Activated CD4-positive, alpha-beta T cell treated with anti-CD3 and anti-CD28 coated beads, Interleukin-10, Interleukin-2, amounts not matched to agents 100 ng/mL and 50 ng/mL, durations not matched to agents 16 hours and 8 hours (primary cell): ENCODE measurements around the gene AGL.
"Not testable (repeated sequence)": the region's sequence is repeated elsewhere in the genome, so short reads cannot be mapped to it uniquely, and the experiment has no call there.

Source experiments
- DNase-seq: peaks from one replicate; pipeline ENCODE4 v3.0.0-alpha.2; 2020

The AGL gene

GRCh38 chr1:99851850-99852454, 1.8 kb downstream of the AGL start:
- DNase-seq = no peak

- no peak for DNase-seq
Observed at GRCh38 chr1:99852648-99853047, 2.5 kb downstream of the AGL start.

- DNase-seq = no peak
Observed at GRCh38 chr1:99855914-99856450, 5.8 kb downstream of the AGL start.

GRCh38 chr1:99857041-99857440, 6.9 kb downstream of the AGL start:
- DNase-seq = not testable (repeated sequence)

GRCh38 chr1:99858286-99858685, 8.1 kb downstream of the AGL start:
- no peak for DNase-seq

- DNase-seq = no peak
Observed at GRCh38 chr1:99858881-99859280, 8.7 kb downstream of the AGL start.

GRCh38 chr1:99860703-99861102, 10.5 kb downstream of the AGL start:
- no peak for DNase-seq

GRCh38 chr1:99867682-99868081, 17.5 kb downstream of the AGL start:
- no peak for DNase-seq

GRCh38 chr1:99869304-99869703, 19.1 kb downstream of the AGL start:
- no peak for DNase-seq

GRCh38 chr1:99869723-99870122, 19.6 kb downstream of the AGL start:
- DNase-seq = no peak

GRCh38 chr1:99872063-99872462, 21.9 kb downstream of the AGL start:
- DNase-seq = no peak

GRCh38 chr1:99877568-99877967, 27.4 kb downstream of the AGL start:
- DNase-seq = no peak

- no peak for DNase-seq
Observed at GRCh38 chr1:99886179-99886578, 36.0 kb downstream of the AGL start.

GRCh38 chr1:99886841-99887240, 36.7 kb downstream of the AGL start:
- DNase-seq = no peak

GRCh38 chr1:99887890-99888289, 37.7 kb downstream of the AGL start:
- no peak for DNase-seq

GRCh38 chr1:99891997-99892396, 41.8 kb downstream of the AGL start:
- DNase-seq = no peak

GRCh38 chr1:99903278-99903677, 53.1 kb downstream of the AGL start:
- DNase-seq = not testable (repeated sequence)

GRCh38 chr1:99906535-99906934, 56.4 kb downstream of the AGL start:
- DNase-seq = no peak

GRCh38 chr1:99917214-99917613, 67.1 kb downstream of the AGL start:
- no peak for DNase-seq

GRCh38 chr1:99919220-99919619, 69.1 kb downstream of the AGL start:
- no peak for DNase-seq

- DNase-seq = no peak
Observed at GRCh38 chr1:99934801-99935200, 84.6 kb downstream of the AGL start.

- no peak for DNase-seq
Observed at GRCh38 chr1:99935534-99935933, 85.4 kb downstream of the AGL start.

GRCh38 chr1:99936071-99936470, 85.9 kb downstream of the AGL start:
- no peak for DNase-seq

GRCh38 chr1:99942723-99943122, 92.6 kb downstream of the AGL start:
- DNase-seq = no peak

GRCh38 chr1:99943223-99943794, 93.1 kb downstream of the AGL start:
- DNase-seq = no peak
